HG03097 (cell line): ENCODE measurements around the gene WHAMM.
"Not testable (repeated sequence)": the region's sequence is repeated elsewhere in the genome, so short reads cannot be mapped to it uniquely, and the experiment has no call there.

Source experiments
- ATAC-seq: cut with Tn5 transposase; IDR thresholded peaks from one replicate; pipeline ENCODE4 v1.9.1; 2021; ENCODE audit not compliant: unreplicated experiment, low FRiP score

WHAMM gene

DNA sequence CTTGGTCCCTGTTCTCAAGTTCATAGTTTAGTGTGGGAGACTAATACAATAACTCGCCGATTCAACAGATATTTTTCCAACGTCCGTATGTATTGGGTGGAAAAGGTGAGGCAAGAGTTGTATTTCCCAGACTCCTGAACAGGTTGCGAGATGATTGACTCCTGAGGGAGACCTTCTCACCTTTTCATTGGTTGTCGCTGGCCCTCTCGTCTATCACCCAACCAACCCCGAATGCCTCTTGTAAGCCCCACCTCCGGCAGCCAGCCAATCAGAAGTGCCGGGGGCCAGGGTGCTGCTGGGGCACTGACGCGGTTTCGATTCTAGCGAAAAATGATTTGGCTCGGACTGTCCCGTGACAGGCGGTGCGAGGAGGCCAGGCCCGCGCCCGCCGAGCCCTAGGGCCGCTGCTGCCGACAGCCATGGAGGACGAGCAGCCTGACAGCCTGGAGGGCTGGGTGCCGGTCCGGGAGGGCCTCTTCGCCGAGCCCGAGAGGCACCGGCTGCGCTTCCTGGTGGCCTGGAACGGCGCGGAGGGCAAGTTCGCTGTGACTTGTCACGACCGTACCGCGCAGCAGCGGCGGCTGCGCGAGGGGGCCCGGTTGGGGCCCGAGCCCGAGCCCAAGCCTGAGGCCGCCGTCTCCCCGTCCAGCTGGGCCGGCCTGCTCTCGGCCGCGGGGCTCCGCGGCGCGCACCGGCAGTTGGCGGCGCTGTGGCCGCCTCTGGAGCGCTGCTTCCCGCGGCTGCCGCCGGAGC is at the start of gene WHAMM:
TSS of gene WHAMM (plus strand) at position 321 of the 753 bp plus-strand sequence. CDS start at position 420, 99 bp downstream.
- ATAC-seq: peak; percentile 75

DNA sequence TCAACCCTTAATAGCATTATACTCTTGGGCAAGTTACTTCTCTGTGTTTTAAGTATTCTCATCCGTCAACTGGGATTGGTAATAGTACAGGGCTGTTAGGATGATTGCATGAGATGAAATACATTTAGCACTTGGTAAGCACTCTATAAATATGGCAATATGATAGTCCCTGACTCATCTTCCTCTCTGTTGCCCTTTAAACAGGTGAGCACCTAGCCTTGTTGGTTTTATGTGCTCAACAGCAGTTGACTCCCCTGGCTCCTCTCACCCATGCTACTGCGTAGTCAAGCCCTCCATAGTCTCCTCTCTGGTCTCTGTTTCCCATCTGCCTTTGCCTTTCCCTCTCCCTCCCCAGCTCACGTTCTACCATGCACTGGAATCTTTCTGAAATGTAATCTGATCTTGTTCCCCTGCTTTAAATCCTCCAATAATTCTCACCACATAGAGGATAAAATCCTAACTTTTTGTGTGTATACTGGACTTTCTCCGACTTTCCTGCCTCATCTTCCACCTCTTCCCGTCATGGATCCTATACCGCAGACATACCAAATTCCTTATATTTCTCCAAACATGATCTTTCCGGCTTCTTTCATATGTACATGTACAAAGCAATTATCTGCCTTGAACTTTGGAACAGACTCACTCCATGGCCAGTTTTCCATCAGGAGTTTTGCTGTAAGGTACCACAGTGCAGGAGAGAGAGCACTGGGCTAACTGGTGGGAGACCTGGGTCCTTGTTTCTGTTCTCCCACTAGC is 45.9 kb upstream of the WHAMM start:
- no peak for ATAC-seq

DNA sequence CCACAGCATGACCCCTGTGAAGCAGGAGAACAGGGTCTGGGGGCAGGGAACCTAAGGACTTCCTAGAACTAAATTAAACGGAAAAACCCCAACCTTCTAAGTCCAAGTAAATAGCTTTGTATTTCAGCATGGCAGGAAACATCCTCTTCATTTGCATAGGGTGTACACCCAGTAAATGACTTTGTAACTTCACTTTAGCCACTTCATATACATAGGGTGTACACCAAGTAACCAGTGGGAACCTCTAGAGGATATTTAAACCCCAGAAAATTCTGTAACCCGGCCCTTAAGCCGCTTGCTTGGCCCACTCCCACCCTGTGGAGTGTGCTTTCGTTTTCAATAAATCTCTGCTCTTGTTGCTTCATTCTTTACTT is 45.3 kb upstream of the WHAMM start:
- ATAC-seq: no peak

DNA sequence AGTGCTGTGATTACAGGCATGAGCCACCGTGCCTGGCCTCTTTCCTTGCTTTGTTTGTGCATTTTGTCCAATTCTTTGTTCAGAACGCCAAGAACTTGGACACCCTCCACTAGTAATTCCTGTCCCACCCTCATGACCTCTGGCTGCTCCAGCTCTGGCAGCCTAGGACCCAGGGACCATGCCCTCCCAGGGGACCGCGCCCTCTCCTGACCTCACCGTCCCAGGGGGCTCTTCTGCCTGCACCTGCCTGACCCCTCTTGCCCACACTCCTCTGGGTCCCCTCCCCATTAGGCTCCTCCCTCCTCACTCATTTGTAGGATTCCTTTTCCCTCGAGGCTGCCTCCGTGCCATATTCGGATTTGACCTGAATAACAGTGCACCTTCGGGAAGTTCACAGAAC is 44.7 kb upstream of the WHAMM start:
- ATAC-seq: no peak

- ATAC-seq: not testable (repeated sequence)
These were observed 43.2 kb upstream of the WHAMM start for GRCh38 chr15:82766201-82766600.

DNA sequence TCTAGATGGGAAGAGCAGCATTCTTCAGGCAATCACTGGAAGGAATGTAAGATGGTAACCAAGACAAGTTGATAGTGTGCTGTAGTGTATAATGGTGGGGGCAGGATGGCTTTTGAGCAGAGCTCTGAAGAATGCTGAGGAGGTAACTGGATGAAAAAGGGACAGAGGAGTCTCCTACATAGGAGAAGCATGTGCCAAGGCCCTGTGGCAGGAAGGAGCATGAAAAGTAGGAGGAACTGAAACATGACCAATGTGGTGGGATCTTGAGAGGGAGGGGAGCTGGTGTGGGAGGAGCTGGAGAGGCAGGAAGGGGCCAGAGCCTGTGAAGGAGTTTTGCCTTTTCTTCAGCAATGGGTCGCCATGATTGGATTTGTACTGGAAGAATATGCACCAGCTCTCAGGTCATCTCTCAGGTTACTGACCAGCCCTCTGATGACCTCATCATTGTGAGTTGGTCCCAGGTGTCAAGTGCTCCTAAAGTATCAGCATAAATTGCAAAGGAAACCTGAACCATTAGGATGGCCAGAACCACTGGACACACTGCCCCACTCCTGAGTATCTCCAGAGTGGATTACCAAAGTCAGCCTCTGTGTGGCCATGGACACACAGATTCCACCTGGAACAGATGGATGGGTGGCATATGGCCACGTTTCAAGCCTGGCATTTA is 42.1 kb upstream of the WHAMM start:
- no peak for ATAC-seq

DNA sequence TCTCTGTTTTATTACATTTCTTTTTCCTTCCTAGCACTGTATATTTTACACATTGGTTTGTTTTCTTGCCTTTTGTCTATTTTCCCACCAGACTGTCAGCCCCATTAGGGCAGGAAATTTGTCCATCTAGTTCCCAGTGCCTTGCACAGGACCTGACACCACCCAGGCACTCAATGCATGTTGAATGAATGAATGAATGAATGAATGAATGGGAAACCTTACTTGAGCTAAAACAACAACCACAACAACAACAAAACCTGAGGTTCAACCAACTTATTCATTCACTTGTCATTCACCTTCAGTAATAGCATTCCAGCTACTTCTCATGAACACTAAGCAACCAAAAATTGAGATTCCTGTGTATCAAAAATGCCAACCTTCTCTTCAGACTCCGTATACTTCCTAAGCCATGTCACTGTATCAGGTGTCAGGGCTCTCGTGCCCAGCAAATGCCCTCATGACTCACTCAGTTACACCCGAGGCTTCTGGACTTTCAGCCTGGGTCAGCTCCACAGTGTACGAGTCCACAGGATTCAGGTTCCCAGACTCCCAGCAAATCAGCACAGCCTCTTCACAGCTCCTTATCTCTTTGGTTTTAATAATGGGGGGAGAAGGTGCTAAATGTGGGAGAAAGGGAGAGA is 40.9 kb upstream of the WHAMM start:
- ATAC-seq: no peak

DNA sequence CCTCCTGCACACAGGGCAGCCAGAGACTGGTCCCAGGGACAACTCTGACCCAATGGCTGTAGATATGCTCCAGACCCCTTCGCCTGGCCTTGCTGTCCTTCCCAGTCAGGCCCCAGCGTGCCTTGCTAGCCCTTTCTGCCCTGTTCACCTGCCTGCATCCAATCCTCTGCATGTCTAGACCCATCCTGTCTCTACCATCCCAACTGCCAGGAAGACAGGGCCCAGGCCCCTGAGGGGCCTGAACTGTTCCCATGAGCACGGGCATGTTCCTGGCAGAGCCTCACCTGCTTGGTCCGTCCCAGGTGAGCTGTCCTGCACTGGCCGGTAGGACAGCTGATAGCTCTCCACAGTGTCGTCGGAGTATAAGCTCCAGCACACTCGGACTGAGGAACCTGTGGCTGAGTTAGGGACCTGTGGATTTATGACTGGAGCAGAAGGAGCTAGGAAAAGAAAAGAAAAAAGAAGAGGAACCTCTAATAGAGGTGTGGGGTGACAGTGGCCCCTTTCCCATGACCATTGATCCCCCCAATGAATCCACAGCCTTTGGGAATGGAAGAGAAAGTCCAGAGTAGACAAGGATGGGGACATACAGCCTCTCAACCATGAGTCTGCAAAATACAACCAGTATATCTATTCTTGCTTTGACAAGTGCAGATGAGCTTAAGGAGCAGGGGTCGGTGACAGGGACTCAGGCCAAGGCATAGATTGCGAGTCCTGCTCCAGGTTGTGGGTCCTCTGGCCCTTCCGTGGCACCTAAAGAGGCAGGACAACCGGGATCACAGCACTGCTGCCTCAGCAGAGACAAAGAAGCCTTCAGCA is 37.4 kb upstream of the WHAMM start:
- no peak for ATAC-seq

- no peak for ATAC-seq
These were observed 34.9 kb upstream of the WHAMM start for GRCh38 chr15:82774496-82774895.

DNA sequence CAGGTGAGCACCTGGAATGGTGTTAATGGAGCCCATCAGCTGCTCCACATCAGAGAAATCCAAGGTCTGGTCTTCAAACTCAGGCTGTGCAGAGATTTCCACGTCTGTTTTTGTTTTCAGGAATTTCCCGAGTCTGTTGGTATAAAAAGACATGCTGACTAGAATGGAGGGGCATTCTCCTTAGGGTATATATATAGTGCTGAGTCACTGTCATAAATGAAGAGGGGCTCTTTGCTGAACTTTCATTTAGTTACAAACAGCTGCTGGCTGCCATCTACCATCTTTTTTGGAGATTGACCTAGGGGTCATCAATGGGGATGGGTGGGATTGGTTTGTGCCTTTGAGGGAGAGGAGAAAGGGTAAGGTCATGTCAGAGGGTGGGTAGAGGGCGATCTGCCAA is 30.7 kb upstream of the WHAMM start:
- ATAC-seq: no peak

GRCh38 chr15:82781349-82781748 is 28.1 kb upstream of the WHAMM start:
- no peak for ATAC-seq

DNA sequence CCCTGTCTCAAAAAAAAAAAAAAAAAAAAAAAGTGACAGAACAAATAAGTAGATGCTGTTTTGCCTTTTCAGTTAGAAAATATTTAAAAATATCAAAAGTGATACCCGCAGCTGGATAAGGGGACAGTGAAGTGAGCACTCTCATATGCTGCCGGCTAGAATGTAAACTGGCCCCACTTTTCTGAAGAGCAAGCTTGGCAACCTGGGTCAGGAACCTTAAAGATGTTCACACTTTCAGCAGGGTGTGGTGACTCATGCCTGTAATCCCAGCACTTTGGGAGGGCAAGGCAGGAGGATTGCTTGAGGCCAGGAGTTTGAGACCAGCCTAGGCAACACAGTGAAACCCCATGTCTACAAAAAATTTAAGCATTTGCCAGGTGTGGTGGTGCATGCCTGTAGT is 20.9 kb upstream of the WHAMM start:
- ATAC-seq: no peak

GRCh38 chr15:82789491-82789890 is 19.9 kb upstream of the WHAMM start:
- ATAC-seq: no peak

DNA sequence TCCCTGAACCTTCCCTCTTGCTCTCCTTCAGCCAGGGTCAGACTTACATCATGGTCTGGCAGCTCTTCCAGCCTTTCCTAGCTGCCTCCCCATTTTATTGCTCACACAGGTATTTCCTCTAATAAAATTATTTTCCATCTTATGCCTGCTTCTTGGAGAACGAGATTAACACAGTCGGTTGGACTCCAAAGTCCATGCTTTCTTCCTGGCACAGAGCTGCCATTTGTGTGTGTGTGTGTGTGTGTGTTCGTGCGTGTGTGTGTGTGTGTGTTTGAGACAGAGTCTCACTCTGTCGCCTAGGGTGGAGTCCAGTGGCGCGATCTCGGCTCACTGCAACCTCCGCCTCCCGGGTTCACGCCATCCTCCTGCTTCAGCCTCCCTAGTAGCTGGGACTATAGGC is 19.1 kb upstream of the WHAMM start:
- no peak for ATAC-seq

- ATAC-seq: no peak
These were observed 17.4 kb upstream of the WHAMM start for GRCh38 chr15:82792068-82792467.

- no peak for ATAC-seq
These were observed 15.7 kb upstream of the WHAMM start for GRCh38 chr15:82793737-82794136.

GRCh38 chr15:82798104-82798503 is 11.3 kb upstream of the WHAMM start:
- no peak for ATAC-seq

DNA sequence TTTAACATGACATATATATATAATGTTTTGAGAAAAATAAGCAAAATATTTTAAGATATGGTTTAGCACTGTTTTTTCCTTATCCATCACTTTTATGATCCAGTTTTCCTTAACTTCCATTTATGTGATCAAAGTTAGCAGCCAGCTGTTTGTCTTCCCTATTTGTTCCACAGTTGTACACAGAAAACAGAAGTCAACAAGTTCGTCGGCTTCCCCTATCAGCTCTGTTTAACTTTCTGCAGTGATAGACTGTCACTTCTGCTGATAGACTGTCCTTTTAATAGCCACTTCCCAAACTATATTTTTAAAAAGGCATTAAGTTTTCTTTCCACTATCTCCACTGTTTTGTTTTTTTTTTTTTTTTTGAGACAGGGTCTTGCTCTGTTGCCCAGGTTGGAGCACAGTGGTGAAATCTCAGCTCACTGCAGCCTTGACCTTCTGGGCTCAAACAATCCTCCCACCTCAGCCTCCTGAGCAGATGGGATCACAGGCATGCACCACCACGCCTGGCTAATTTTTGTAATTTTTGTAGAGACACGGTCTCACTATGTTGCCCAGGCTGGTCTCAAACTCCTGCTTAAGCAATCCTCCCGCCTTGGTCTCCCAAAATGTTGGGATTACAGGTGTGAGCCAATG is 10.8 kb upstream of the WHAMM start:
- ATAC-seq: no peak

DNA sequence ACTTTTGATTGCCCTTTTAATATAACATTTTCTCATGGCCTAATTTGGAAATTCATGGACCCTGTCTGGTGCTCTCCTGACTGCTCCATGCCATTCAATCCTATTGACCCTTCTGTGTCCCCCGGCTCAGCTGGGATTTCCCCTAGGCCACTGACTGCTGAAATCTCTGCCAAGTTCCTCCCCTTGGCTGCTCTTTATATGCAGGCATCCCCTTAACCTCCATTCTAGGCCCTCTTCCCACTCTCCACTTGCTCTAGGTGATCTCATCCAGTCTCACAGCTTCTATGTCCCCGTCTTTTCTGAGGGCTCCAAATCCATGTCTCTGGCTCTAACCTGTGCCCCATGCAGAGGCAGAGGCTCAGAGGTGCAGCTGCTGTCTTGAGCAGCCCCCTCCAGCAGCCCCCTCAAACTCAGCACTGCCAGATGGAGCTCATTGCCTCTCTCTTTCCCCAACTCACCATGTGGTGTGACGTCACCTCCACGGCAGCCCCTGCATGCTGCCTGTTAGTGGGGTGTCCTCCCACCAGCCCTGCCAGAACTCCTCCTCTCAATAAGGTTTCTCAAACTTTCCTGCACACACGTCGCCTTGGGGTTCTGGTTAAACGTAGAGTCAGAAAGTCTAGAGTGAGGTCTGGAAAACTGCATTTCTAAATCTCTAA is 10.1 kb upstream of the WHAMM start:
- ATAC-seq: no peak
